H54 (cell line): ENCODE data around the gene TRUB2.

ENCODE experiments used
- DNase-seq: peaks from one replicate; pipeline ENCODE4 v3.0.0; 2011; ENCODE audit warnings: low spot score, mixed read lengths; ENCODE audit not compliant: insufficient read length
- FAIRE-seq: peaks from 3 replicates; lab custom pipeline; 2011; peaks lifted over from hg19 to GRCh38; lab: Jason Lieb, UNC
- POLR2A ChIP-seq: IDR thresholded peaks from 2 replicates; pipeline ENCODE4 v1.6.1; 2011; ENCODE audit warnings: low read depth, mild to moderate bottlenecking, low read length

TRUB2 gene

DNA sequence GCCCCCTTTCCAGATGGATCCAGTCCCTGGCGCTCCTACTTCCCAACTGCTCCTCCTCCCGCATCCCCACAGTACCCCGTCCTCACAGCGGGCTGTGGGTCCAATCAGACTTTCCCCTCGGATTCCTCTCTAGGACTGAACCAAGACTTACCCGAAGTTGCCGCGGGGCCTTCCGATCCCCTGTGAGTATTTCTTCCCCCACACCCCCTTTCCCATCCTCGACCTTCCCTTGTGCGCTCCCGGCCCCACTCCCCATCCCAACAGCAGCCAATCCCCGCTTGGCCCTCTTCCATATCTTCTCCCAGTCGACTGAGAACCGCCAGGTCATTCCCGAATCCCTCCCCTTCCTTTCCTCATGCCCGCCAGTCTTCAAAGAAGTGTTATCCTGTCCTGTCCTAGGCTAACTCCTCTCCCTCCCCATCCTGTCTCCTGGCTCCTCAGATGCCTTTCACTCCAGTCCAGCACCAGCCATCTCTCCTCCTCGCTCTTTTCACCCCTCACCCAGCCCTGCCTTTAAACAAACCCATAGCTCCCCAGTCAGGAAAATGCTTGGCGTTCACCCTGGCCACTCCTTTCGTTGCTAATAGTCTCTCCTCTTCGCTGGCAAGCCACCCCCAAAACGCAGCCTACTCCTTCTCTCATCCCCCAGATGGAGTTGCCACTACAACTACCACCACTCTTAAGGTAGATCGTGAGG lies 45.5 kb downstream of the TRUB2 start:
- DNase-seq = peak; percentile 90
- FAIRE-seq = no peak
- TF ChIP-seq POLR2A = peak; percentile 4; the same call in 1 of the 2 replicates

DNA sequence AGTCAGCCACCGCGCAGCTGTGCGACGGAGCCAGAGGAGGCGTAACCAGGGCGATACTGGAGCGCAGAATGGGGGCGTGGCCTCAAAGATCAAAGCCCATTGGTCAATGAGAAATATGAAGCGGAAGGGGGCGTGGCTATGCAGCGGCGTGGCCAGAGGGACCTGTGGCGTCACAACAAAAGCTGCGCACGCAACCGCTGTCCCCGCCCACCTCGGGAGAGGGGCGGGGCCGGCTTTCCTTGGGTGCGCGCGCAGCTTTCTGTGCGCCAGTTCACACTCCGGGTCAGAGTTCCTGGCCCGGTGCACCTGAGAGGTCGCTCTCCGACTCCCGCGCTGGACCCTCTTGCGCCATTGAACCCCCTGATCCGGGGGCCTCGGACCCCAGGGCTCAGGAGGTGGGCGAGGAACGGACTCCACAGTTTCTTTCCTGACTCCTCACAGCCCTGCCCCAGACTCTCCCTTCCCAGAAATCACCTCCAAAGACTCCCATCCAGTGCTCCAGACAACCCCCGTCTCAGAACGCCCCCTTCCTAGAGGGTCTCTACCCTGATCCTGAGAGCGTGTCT lies 46.2 kb downstream of the TRUB2 start, which contains the start of gene SWI5:
Gene SWI5, plus strand, starts transcription at position 269 of the 566 bp plus-strand sequence.
- peak; percentile 97 for TF ChIP-seq POLR2A
- DNase-seq = peak; percentile 100
- FAIRE-seq = peak; percentile 89

DNA sequence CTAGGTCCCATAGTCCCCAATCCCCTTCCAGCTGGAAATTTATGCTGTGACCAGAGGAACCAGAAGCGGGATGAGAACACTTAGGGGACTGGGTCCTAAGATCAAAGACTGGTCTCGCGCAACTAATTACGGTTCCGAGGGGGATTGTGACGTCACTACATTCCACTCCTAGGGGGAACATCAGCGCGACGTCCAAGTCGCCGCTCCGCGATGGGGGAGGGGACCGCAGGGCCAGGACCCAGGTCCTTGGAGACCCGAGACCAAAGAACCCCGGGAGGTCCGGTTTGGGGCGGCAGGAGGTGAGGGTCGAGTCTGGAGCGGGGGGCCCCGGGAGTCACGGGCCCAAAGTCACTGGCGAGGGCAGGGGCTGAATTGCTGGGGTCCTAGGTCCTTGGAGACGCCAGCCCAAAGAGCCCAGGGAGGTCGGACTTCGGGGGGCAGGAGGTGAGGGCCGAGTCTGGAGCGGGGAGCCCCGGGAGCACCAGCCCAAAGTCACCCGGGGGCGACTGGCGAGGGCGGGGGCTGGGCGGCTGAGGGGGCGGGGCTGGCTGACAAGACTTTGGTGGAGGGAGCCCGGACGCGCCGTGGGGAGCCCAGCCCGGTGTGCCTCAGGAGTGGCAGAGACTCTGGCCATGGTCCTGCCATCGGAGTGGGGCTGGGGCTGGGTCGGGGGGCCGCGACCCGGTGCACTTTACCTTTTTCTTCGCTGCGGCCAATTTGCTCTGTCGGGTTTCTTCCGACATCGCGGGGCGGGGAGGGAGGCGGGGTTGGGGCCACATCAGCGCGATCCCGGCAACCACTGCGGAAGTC lies 46.8 kb downstream of the TRUB2 start, which contains the start of gene GOLGA2:
Gene GOLGA2, minus strand, starts transcription at position 810 of the 810 bp plus-strand sequence. Its CDS starts 31 bp downstream, at position 779.
- DNase-seq = peak; percentile 92
- FAIRE-seq = no peak
- peak; percentile 40 for TF ChIP-seq POLR2A

DNA sequence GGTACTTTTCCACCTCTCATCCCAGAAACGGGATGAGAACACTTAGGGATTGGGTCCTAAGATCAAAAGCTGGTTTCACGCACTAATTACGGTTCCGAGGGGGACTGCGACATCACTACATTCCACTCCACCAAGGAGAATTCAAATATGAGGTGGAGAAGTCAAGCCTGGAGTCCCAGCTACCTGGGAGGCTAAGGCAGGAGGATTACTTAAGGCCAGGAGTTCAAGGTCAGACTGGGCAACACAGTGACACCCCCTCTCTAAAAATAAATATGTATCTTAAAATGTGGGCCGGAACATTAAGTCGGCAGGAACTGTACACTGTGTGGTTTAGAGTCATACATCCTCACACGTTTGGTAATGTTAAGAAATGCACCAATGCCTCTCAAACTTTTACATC lies 48.0 kb downstream of the TRUB2 start:
- DNase-seq (no peak), FAIRE-seq (no peak)
- no peak for TF ChIP-seq POLR2A

DNA sequence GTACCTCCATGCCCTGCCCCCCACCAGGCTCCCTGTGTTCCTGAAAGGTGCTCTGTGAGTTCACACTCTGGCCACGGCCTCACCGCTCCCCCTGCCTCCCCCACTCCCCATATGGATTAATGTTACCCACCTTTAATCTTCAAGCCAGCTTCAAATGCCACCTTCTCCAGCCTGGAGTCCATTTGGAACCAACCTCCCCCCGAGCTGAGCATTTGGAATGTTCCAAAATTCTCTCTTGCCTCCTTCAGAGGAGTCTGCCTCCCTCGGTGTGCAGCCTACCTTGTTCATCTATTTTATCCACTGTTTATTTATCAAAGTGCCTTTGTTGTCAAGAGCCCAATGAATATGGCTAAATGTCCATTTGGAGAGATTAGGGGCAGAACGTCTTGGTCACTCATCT lies 50.7 kb downstream of the TRUB2 start:
- no peak for DNase-seq
- FAIRE-seq = no peak
- no peak for TF ChIP-seq POLR2A

DNA sequence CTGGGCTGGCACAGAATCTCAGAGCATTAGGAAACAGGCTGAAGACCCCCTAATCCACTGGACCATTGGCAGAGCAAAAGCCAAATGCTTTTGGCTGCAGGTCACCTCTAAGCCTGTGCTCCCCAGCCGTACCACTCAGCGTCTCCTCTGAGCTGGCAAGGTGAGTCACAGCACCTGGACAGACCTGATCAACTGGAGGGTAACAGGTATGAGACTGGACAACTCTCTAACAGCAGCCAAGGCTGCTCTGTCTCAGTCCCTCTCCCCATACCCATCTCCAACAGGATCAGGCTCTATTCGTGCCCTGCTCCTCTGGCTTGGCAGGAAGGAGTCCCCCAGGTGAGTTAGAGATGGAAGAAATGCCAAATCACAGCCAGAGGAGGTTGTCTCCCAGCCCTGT lies 51.1 kb downstream of the TRUB2 start:
- no peak for TF ChIP-seq POLR2A
- no peak for FAIRE-seq
- DNase-seq = no peak

- DNase-seq = no peak
- FAIRE-seq = no peak
- TF ChIP-seq POLR2A = peak; percentile 7; the same call in 1 of the 2 replicates
Measured at GRCh38 chr9:128266868-128267590, 55.2 kb downstream of the TRUB2 start.

GRCh38 chr9:128265348-128265847 lies 56.8 kb downstream of the TRUB2 start:
- no peak for FAIRE-seq
- TF ChIP-seq POLR2A = no peak
- DNase-seq = no peak

- FAIRE-seq = no peak
- TF ChIP-seq POLR2A = no peak
- DNase-seq = no peak
Measured at GRCh38 chr9:128262687-128263086, 59.6 kb downstream of the TRUB2 start.

GRCh38 chr9:128260340-128260739 lies 61.9 kb downstream of the TRUB2 start:
- TF ChIP-seq POLR2A = no peak
- FAIRE-seq (no peak), DNase-seq (no peak)

- DNase-seq (no peak), FAIRE-seq (no peak)
- TF ChIP-seq POLR2A = no peak
Measured at GRCh38 chr9:128259156-128259555, 63.1 kb downstream of the TRUB2 start.

DNA sequence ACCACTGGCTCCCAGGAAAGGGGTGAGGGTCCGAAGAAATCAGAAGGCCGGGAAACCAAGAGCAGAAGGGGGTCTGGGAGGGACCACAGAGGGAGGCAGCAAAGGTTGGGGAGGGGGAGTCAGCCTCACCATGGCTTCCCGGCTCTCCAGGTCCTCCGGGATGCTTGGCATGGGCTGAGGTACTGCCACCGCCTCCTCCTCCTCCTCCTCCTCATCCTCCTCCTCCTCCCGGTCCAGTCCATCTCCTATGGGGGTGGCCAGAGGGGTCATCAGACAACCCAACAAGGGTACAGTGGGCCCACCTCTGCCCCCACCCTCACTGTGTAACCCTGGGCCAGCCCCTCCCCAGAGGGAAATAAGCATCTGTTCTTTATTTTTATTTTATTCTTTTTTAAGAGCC lies 63.9 kb downstream of the TRUB2 start:
- no peak for TF ChIP-seq POLR2A
- no peak for DNase-seq
- no peak for FAIRE-seq

GRCh38 chr9:128257907-128258306 lies 64.3 kb downstream of the TRUB2 start:
- no peak for TF ChIP-seq POLR2A
- no peak for FAIRE-seq
- DNase-seq = no peak
